Mucosa of stomach (tissue), 1 donor: ENCODE results near the gene CDCA4.

Experiments
- H3K27me3 ChIP-seq: one replicate; pipeline ENCODE4 v1.7.0; 2013; ENCODE audit warnings: mild to moderate bottlenecking, low read length; ENCODE audit not compliant: control insufficient read depth, insufficient read depth
- H3K36me3 ChIP-seq: one replicate; pipeline ENCODE4 v1.7.0; 2013; ENCODE audit warnings: low read length; ENCODE audit not compliant: control insufficient read depth, insufficient read depth
- H3K4me1 ChIP-seq: one replicate; pipeline ENCODE4 v1.7.0; 2013; ENCODE audit warnings: mild to moderate bottlenecking, low read length; ENCODE audit not compliant: control insufficient read depth, insufficient read depth
- H3K4me3 ChIP-seq: one replicate; pipeline ENCODE4 v1.7.0; 2013; ENCODE audit warnings: low read length
- H3K9ac ChIP-seq: one replicate; pipeline ENCODE4 v1.7.0; 2013; ENCODE audit warnings: mild to moderate bottlenecking, low read length, moderate library complexity
- H3K9me3 ChIP-seq: one replicate; pipeline ENCODE4 v1.7.0; 2013; ENCODE audit warnings: mild to moderate bottlenecking, low read length, moderate library complexity; ENCODE audit not compliant: control insufficient read depth
- donor health status: Pancreatic carcinoma.

CDCA4 gene

GRCh38 chr14:105005329-105005928, 15.5 kb downstream of the CDCA4 start:
- Histone ChIP-seq H3K4me1 (no peaks in the 10 kb centered on the region), H3K9ac (no peak overlapping the region), H3K27me3 (no peaks in the 10 kb centered on the region), H3K36me3 (no peaks in the 10 kb centered on the region), H3K9me3 (no peaks in the 10 kb centered on the region), H3K4me3 (no peak overlapping the region)

- Histone ChIP-seq H3K4me1 (no peaks in the 10 kb centered on the region), H3K36me3 (peaks cover 7% of the 10 kb centered on the region), H3K9me3 (no peaks in the 10 kb centered on the region), H3K27me3 (no peaks in the 10 kb centered on the region), H3K9ac (no peak overlapping the region), H3K4me3 (no peak overlapping the region)
Measured at GRCh38 chr14:104999361-104999760, 21.5 kb downstream of the CDCA4 start.

GRCh38 chr14:104998801-104999200, 22.1 kb downstream of the CDCA4 start:
- Histone ChIP-seq H3K9ac (no peak overlapping the region), H3K4me1 (no peaks in the 10 kb centered on the region), H3K4me3 (no peak overlapping the region), H3K27me3 (no peaks in the 10 kb centered on the region), H3K9me3 (no peaks in the 10 kb centered on the region), H3K36me3 (peaks cover 7% of the 10 kb centered on the region)

- no peaks in the 10 kb centered on the region for H3K27me3 ChIP-seq
- H3K9ac ChIP-seq = no peak overlapping the region
- peaks cover 13% of the 10 kb centered on the region for H3K36me3 ChIP-seq
- H3K4me1 ChIP-seq = no peaks in the 10 kb centered on the region
- H3K4me3 ChIP-seq = no peak overlapping the region
- H3K9me3 ChIP-seq = no peaks in the 10 kb centered on the region
Measured at GRCh38 chr14:104996483-104996882, 24.4 kb downstream of the CDCA4 start.

- Histone ChIP-seq H3K27me3 (no peaks in the 10 kb centered on the region), H3K9ac (no peak overlapping the region), H3K4me3 (no peak overlapping the region), H3K36me3 (peaks cover 13% of the 10 kb centered on the region), H3K4me1 (no peaks in the 10 kb centered on the region), H3K9me3 (no peaks in the 10 kb centered on the region)
Measured at GRCh38 chr14:104996032-104996431, 24.9 kb downstream of the CDCA4 start.

GRCh38 chr14:104994978-104995377, 25.9 kb downstream of the CDCA4 start:
- H3K9ac ChIP-seq = no peak overlapping the region
- peaks cover 13% of the 10 kb centered on the region for H3K36me3 ChIP-seq
- H3K4me1 ChIP-seq = no peaks in the 10 kb centered on the region
- H3K9me3 ChIP-seq = no peaks in the 10 kb centered on the region
- H3K27me3 ChIP-seq = no peaks in the 10 kb centered on the region
- no peak overlapping the region for H3K4me3 ChIP-seq

- Histone ChIP-seq H3K9me3 (no peaks in the 10 kb centered on the region), H3K36me3 (peaks cover 13% of the 10 kb centered on the region), H3K4me3 (no peak overlapping the region), H3K27me3 (no peaks in the 10 kb centered on the region), H3K9ac (no peak overlapping the region), H3K4me1 (no peaks in the 10 kb centered on the region)
Measured at GRCh38 chr14:104993808-104994591, 26.9 kb downstream of the CDCA4 start.

GRCh38 chr14:104993306-104993705, 27.6 kb downstream of the CDCA4 start:
- Histone ChIP-seq H3K36me3 (peaks cover 13% of the 10 kb centered on the region), H3K4me1 (no peaks in the 10 kb centered on the region), H3K9ac (no peak overlapping the region), H3K9me3 (no peaks in the 10 kb centered on the region), H3K27me3 (no peaks in the 10 kb centered on the region), H3K4me3 (no peak overlapping the region)

GRCh38 chr14:104992501-104992900, 28.4 kb downstream of the CDCA4 start:
- peaks cover 13% of the 10 kb centered on the region for H3K36me3 ChIP-seq
- H3K27me3 ChIP-seq = no peaks in the 10 kb centered on the region
- no peak overlapping the region for H3K9ac ChIP-seq
- no peak overlapping the region for H3K4me3 ChIP-seq
- no peaks in the 10 kb centered on the region for H3K9me3 ChIP-seq
- H3K4me1 ChIP-seq = no peaks in the 10 kb centered on the region

GRCh38 chr14:104991896-104992230, 29.0 kb downstream of the CDCA4 start:
- no peak overlapping the region for H3K9ac ChIP-seq
- no peak overlapping the region for H3K4me3 ChIP-seq
- no peaks in the 10 kb centered on the region for H3K9me3 ChIP-seq
- no peaks in the 10 kb centered on the region for H3K27me3 ChIP-seq
- H3K36me3 ChIP-seq = peaks cover 11% of the 10 kb centered on the region
- H3K4me1 ChIP-seq = peaks cover under 1% of the 10 kb centered on the region

GRCh38 chr14:104989951-104990303, 31.0 kb downstream of the CDCA4 start:
- Histone ChIP-seq H3K36me3 (peaks cover 6% of the 10 kb centered on the region), H3K9me3 (no peaks in the 10 kb centered on the region), H3K9ac (no peak overlapping the region), H3K4me1 (peaks cover 8% of the 10 kb centered on the region), H3K4me3 (no peak overlapping the region), H3K27me3 (no peaks in the 10 kb centered on the region)

GRCh38 chr14:104989236-104989950, 31.5 kb downstream of the CDCA4 start:
- no peak overlapping the region for H3K9ac ChIP-seq
- no peaks in the 10 kb centered on the region for H3K27me3 ChIP-seq

More at GRCh38 chr14:104989236-104989950, 31.5 kb downstream of the CDCA4 start:
- H3K4me3 ChIP-seq = no peak overlapping the region
- peaks cover 6% of the 10 kb centered on the region for H3K36me3 ChIP-seq
- peaks cover 8% of the 10 kb centered on the region for H3K4me1 ChIP-seq
- no peaks in the 10 kb centered on the region for H3K9me3 ChIP-seq
